ENCODE measurements around the gene ZNF771.
A peak's percentile ranks its signal among the peaks of the same experiment; 100 is the strongest.

Gene ZNF771

GRCh38 chr16:30406795-30407101 is 658 bp upstream of the ZNF771 start:
- Histone ChIP-seq H3K9ac (ENCODE audit: low read length) (peak overlapping the region; percentile 95), H3K4me1 (ENCODE audit: control insufficient read depth, insufficient read depth, low read length) (peaks cover 23% of the 10 kb centered on the region)
- DNase-seq (ENCODE audit: low read depth): no peak

GRCh38 chr16:30407804-30408534 is 563 bp downstream of the ZNF771 start:
- Histone ChIP-seq H3K36me3 (ENCODE audit: control insufficient read depth, insufficient read depth, low read length, severe bottlenecking) (peaks cover 11% of the 10 kb centered on the region), H3K9ac (ENCODE audit: low read length) (peak overlapping the region; percentile 95), H3K9me3 (ENCODE audit: control insufficient read depth, low read length) (no peaks in the 10 kb centered on the region), H3K4me3 (ENCODE audit: low read length) (peak overlapping the region; percentile 88), H3K4me1 (ENCODE audit: control insufficient read depth, insufficient read depth, low read length) (peaks cover 23% of the 10 kb centered on the region), H3K27me3 (replicated peaks; ENCODE audit: control insufficient read depth, insufficient read depth, low read length) (no peaks in the 10 kb centered on the region)
- DNase-seq (ENCODE audit: low read depth): peak; percentile 70

More at GRCh38 chr16:30406795-30407101, 658 bp upstream of the ZNF771 start:
- H3K36me3 ChIP-seq (ENCODE audit: control insufficient read depth, insufficient read depth, low read length, severe bottlenecking): peaks cover 6% of the 10 kb centered on the region
- H3K27me3 ChIP-seq (replicated peaks; ENCODE audit: control insufficient read depth, insufficient read depth, low read length): no peaks in the 10 kb centered on the region
- peak overlapping the region; percentile 88 for H3K4me3 ChIP-seq (ENCODE audit: low read length)
- no peaks in the 10 kb centered on the region for H3K9me3 ChIP-seq (ENCODE audit: control insufficient read depth, low read length)

GRCh38 chr16:30409125-30410060 is 2.0 kb downstream of the ZNF771 start:
- no peaks in the 10 kb centered on the region for H3K27me3 ChIP-seq (replicated peaks; ENCODE audit: control insufficient read depth, insufficient read depth, low read length)
- H3K9me3 ChIP-seq (ENCODE audit: control insufficient read depth, low read length): no peaks in the 10 kb centered on the region
- H3K4me3 ChIP-seq (ENCODE audit: low read length): peak overlapping the region; percentile 48
- peaks cover 23% of the 10 kb centered on the region for H3K4me1 ChIP-seq (ENCODE audit: control insufficient read depth, insufficient read depth, low read length)
- H3K9ac ChIP-seq (ENCODE audit: low read length): peak overlapping the region; percentile 63
- H3K36me3 ChIP-seq (ENCODE audit: control insufficient read depth, insufficient read depth, low read length, severe bottlenecking): peaks cover 24% of the 10 kb centered on the region
- peak; percentile 95 for DNase-seq (ENCODE audit: low read depth)

DNA sequence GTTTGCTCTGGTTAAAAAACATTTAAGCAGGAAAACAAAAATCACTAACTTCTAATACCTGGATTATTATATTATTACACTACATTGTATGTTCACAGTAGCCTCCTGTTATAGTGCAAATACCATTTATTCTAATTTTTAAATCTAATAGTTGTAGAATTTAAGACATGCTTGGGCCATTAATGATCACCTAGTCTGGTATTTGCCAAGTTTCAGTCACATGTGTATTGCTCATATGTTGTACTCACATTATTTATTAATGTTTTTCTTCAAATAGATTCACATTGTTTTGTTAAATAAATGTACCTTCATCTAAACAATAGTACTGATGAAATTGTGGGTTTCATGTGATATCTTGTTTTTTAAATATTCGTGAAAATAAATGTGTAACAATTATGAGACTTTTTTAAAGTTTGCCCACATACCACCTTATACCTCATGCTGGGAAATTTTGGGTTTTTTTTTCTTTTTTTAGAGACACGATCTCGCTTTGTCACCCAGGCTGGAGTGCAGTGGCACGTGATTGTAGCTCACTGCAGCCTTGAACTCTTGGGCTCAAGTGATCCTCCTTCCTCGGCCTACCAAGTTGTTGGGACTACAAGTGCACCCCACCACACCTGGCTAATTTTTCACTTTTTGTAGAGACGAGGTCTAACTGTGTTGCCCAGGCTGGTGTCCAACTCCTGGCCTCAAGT is 5.9 kb downstream of the ZNF771 start:
- peaks cover 18% of the 10 kb centered on the region for H3K4me1 ChIP-seq (ENCODE audit: control insufficient read depth, insufficient read depth, low read length)
- H3K4me3 ChIP-seq (ENCODE audit: low read length): no peak overlapping the region
- H3K27me3 ChIP-seq (replicated peaks; ENCODE audit: control insufficient read depth, insufficient read depth, low read length): no peaks in the 10 kb centered on the region
- no peak for DNase-seq (ENCODE audit: low read depth)
- H3K36me3 ChIP-seq (ENCODE audit: control insufficient read depth, insufficient read depth, low read length, severe bottlenecking): peaks cover 24% of the 10 kb centered on the region
- no peaks in the 10 kb centered on the region for H3K9me3 ChIP-seq (ENCODE audit: control insufficient read depth, low read length)
- H3K9ac ChIP-seq (ENCODE audit: low read length): no peak overlapping the region

- Histone ChIP-seq H3K9ac (ENCODE audit: low read length) (no peak overlapping the region), H3K9me3 (ENCODE audit: control insufficient read depth, low read length) (no peaks in the 10 kb centered on the region), H3K36me3 (ENCODE audit: control insufficient read depth, insufficient read depth, low read length, severe bottlenecking) (peaks cover 24% of the 10 kb centered on the region), H3K4me1 (ENCODE audit: control insufficient read depth, insufficient read depth, low read length) (peaks cover 9% of the 10 kb centered on the region), H3K27me3 (replicated peaks; ENCODE audit: control insufficient read depth, insufficient read depth, low read length) (no peaks in the 10 kb centered on the region), H3K4me3 (ENCODE audit: low read length) (no peak overlapping the region)
- DNase-seq (ENCODE audit: low read depth): no peak
Measured at GRCh38 chr16:30414159-30414558, 6.8 kb downstream of the ZNF771 start.

DNA sequence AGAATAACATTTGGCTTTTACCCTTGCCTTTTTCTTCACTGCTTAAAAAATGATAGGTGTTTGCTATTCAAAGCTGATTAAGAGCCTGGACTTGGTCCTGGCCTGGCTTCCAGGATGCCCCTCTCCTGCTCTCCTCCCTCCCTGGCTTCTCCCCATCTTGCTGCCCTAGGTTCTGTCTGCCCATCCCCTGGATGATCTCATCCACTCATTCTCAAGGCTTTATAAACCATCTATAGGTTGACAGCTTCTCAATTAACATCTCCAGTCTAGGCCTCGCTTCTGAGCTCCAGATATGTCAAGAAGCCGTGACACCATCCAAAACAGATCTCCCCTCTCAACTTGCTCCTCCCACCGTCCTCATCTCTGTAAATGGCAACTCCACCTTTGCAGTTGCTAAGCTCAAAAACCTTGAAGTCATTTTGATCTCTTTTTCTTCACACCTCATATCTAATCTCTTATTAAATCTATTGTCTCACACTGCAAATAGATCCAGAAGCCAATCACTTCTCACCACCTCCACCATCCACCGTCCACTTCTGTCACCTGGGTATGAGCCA is 8.7 kb downstream of the ZNF771 start:
- no peak for DNase-seq (ENCODE audit: low read depth)
- Histone ChIP-seq H3K9me3 (ENCODE audit: control insufficient read depth, low read length) (no peaks in the 10 kb centered on the region), H3K27me3 (replicated peaks; ENCODE audit: control insufficient read depth, insufficient read depth, low read length) (no peaks in the 10 kb centered on the region), H3K36me3 (ENCODE audit: control insufficient read depth, insufficient read depth, low read length, severe bottlenecking) (peaks cover 24% of the 10 kb centered on the region), H3K4me1 (ENCODE audit: control insufficient read depth, insufficient read depth, low read length) (peaks cover 3% of the 10 kb centered on the region), H3K9ac (ENCODE audit: low read length) (no peak overlapping the region), H3K4me3 (ENCODE audit: low read length) (no peak overlapping the region)

- Histone ChIP-seq H3K9ac (ENCODE audit: low read length) (peak overlapping the region; percentile 81), H3K4me3 (ENCODE audit: low read length) (peak overlapping the region; percentile 81), H3K4me1 (ENCODE audit: control insufficient read depth, insufficient read depth, low read length) (peaks cover 3% of the 10 kb centered on the region), H3K36me3 (ENCODE audit: control insufficient read depth, insufficient read depth, low read length, severe bottlenecking) (peaks cover 17% of the 10 kb centered on the region), H3K27me3 (replicated peaks; ENCODE audit: control insufficient read depth, insufficient read depth, low read length) (no peaks in the 10 kb centered on the region), H3K9me3 (ENCODE audit: control insufficient read depth, low read length) (no peaks in the 10 kb centered on the region)
- DNase-seq (ENCODE audit: low read depth): no peak
Measured at GRCh38 chr16:30416624-30417528, 9.5 kb downstream of the ZNF771 start.

DNA sequence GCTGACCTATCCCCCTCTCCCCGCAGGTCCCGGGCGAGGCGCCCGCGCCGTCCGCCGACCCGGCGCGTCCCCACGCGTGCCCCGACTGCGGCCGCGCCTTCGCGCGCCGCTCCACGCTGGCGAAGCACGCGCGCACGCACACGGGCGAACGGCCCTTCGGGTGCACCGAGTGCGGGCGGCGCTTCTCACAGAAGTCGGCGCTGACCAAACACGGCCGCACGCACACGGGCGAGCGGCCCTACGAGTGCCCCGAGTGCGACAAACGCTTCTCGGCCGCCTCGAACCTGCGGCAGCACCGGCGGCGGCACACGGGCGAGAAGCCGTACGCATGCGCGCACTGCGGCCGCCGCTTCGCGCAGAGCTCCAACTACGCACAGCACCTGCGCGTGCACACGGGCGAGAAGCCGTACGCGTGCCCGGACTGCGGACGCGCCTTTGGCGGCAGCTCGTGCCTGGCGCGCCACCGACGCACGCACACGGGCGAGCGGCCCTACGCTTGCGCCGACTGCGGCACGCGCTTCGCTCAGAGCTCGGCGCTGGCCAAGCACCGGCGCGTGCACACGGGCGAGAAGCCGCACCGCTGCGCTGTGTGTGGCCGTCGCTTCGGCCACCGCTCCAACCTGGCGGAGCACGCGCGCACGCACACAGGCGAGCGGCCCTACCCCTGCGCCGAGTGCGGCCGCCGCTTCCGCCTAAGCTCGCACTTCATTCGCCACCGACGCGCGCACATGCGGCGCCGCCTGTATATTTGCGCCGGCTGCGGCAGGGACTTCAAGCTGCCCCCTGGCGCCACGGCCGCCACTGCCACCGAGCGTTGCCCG is 10.3 kb downstream of the ZNF771 start:
- Histone ChIP-seq H3K4me3 (ENCODE audit: low read length) (peak overlapping the region; percentile 81), H3K9ac (ENCODE audit: low read length) (peak overlapping the region; percentile 81)

GRCh38 chr16:30418350-30419181 is 11.2 kb downstream of the ZNF771 start:
- Histone ChIP-seq H3K27me3 (replicated peaks; ENCODE audit: control insufficient read depth, insufficient read depth, low read length) (no peaks in the 10 kb centered on the region), H3K4me3 (ENCODE audit: low read length) (peak overlapping the region; percentile 81), H3K9me3 (ENCODE audit: control insufficient read depth, low read length) (no peaks in the 10 kb centered on the region), H3K4me1 (ENCODE audit: control insufficient read depth, insufficient read depth, low read length) (peaks cover 3% of the 10 kb centered on the region), H3K9ac (ENCODE audit: low read length) (peak overlapping the region; percentile 81), H3K36me3 (ENCODE audit: control insufficient read depth, insufficient read depth, low read length, severe bottlenecking) (peaks cover 13% of the 10 kb centered on the region)
- DNase-seq (ENCODE audit: low read depth): no peak

More for the DNA sequence above, 10.3 kb downstream of the ZNF771 start:
- Histone ChIP-seq H3K4me1 (ENCODE audit: control insufficient read depth, insufficient read depth, low read length) (peaks cover 3% of the 10 kb centered on the region), H3K36me3 (ENCODE audit: control insufficient read depth, insufficient read depth, low read length, severe bottlenecking) (peaks cover 15% of the 10 kb centered on the region), H3K9me3 (ENCODE audit: control insufficient read depth, low read length) (no peaks in the 10 kb centered on the region), H3K27me3 (replicated peaks; ENCODE audit: control insufficient read depth, insufficient read depth, low read length) (no peaks in the 10 kb centered on the region)
- peak; percentile 86 for DNase-seq (ENCODE audit: low read depth)
